Osteocyte (in vitro differentiated cells): ENCODE data around the gene CRYGS. TPM values are rescaled to one million over a fixed set of nuclear protein-coding genes. Genes with fewer than 3 reads are reported as not detected.

Source experiments
- DNase-seq: peaks from one replicate; pipeline ENCODE4 v3.0.0; 2021; ENCODE audit warnings: mixed read lengths; ENCODE audit not compliant: unreplicated experiment; ENCODE audit errors: extremely low spot score
- H3K27ac Mint-ChIP-seq: one replicate; pipeline ENCODE4 v1.8.0; 2021; ENCODE audit warnings: mild to moderate bottlenecking, mixed read lengths; ENCODE audit not compliant: unreplicated experiment
- H3K27me3 Mint-ChIP-seq: one replicate; pipeline ENCODE4 v1.8.0; 2021; ENCODE audit warnings: mixed read lengths; ENCODE audit not compliant: unreplicated experiment
- H3K36me3 Mint-ChIP-seq: one replicate; pipeline ENCODE4 v1.8.0; 2021; ENCODE audit warnings: mixed read lengths; ENCODE audit not compliant: unreplicated experiment
- H3K4me1 Mint-ChIP-seq: one replicate; pipeline ENCODE4 v1.8.0; 2021; ENCODE audit warnings: mixed read lengths; ENCODE audit not compliant: unreplicated experiment
- H3K4me3 Mint-ChIP-seq: one replicate; pipeline ENCODE4 v1.8.0; 2021; ENCODE audit warnings: mild to moderate bottlenecking, moderate library complexity, mixed read lengths; ENCODE audit not compliant: unreplicated experiment
- H3K9me3 Mint-ChIP-seq: one replicate; pipeline ENCODE4 v1.8.0; 2021; ENCODE audit warnings: mixed read lengths; ENCODE audit not compliant: unreplicated experiment
- total RNA-seq: library from RNA; stranded (reverse); gene quantifications from 2 replicates; pipeline ENCODE4 v1.2.1, GENCODE V29; 2021
- TF ChIP-seq, protein P1 (sequence below): fragments of 200-600 bp; sonication (generic); IDR thresholded peaks from 2 replicates; pipeline ENCODE4 v1.5.0; 2021; ENCODE audit warnings: antibody characterized with exemption, mild to moderate bottlenecking, moderate library complexity

Gene CRYGS
- total RNA-seq, 1 donor from 2014 or later = 3.9 TPM

GRCh38 chr3:186517218-186517617 is 27.0 kb downstream of the CRYGS start:
- TF ChIP-seq, protein P1, sequence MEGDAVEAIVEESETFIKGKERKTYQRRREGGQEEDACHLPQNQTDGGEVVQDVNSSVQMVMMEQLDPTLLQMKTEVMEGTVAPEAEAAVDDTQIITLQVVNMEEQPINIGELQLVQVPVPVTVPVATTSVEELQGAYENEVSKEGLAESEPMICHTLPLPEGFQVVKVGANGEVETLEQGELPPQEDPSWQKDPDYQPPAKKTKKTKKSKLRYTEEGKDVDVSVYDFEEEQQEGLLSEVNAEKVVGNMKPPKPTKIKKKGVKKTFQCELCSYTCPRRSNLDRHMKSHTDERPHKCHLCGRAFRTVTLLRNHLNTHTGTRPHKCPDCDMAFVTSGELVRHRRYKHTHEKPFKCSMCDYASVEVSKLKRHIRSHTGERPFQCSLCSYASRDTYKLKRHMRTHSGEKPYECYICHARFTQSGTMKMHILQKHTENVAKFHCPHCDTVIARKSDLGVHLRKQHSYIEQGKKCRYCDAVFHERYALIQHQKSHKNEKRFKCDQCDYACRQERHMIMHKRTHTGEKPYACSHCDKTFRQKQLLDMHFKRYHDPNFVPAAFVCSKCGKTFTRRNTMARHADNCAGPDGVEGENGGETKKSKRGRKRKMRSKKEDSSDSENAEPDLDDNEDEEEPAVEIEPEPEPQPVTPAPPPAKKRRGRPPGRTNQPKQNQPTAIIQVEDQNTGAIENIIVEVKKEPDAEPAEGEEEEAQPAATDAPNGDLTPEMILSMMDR = no peak
- Mint-ChIP-seq H3K9me3 (no peaks in the 10 kb centered on the region), H3K36me3 (no peaks in the 10 kb centered on the region), H3K27me3 (peaks cover 51% of the 10 kb centered on the region), H3K4me3 (no peak overlapping the region), H3K27ac (no peak overlapping the region), H3K4me1 (no peaks in the 10 kb centered on the region)
- DNase-seq = no peak

DNA sequence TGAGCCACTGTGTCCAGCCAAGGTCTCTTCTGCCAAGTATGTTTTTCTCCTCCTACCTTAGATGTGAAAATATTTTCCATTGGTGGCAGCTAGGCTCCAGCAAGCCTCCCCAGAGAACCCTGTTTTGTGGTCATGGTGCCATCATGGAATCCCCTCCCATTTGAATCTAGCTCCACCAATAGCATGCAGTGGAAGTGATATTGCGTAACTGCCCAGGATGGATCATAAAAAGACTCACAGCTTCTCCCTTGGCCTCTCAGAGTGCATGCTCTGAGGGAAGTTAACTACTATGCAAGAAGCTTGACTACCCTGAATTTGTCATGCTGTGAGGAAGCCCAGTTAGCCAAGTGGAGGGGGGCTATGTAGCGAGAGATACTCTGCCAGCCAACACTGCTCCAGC is 27.5 kb downstream of the CRYGS start:
- H3K4me1 Mint-ChIP-seq = no peaks in the 10 kb centered on the region
- no peak for DNase-seq
- TF ChIP-seq, protein P1 = no peak
- peaks cover 54% of the 10 kb centered on the region for H3K27me3 Mint-ChIP-seq
- H3K36me3 Mint-ChIP-seq = no peaks in the 10 kb centered on the region
- H3K4me3 Mint-ChIP-seq = no peak overlapping the region
- no peaks in the 10 kb centered on the region for H3K9me3 Mint-ChIP-seq
- H3K27ac Mint-ChIP-seq = no peak overlapping the region

DNA sequence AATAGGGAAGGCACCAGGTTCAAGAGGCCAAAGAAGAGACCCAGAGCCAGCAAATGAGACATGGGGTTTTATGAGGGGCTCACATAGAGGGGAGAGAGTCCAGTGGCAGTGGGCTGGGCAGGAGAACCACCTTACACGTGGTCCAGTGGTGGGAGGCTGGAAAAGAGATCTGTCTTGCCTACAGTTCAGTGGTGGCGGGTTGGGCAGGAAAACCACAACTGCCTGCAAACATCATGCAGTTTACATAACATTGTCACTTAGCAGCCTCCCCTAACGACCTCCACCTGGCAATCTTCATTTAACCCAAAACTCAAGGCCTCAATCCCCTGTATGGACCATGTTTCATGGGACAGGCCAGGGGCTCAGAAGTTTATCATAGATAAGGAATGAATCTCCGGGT is 29.1 kb downstream of the CRYGS start:
- no peak overlapping the region for H3K27ac Mint-ChIP-seq
- no peak overlapping the region for H3K4me3 Mint-ChIP-seq
- no peaks in the 10 kb centered on the region for H3K9me3 Mint-ChIP-seq
- H3K36me3 Mint-ChIP-seq = no peaks in the 10 kb centered on the region
- DNase-seq = no peak
- TF ChIP-seq, protein P1 = no peak
- peaks cover 62% of the 10 kb centered on the region for H3K27me3 Mint-ChIP-seq
- H3K4me1 Mint-ChIP-seq = no peaks in the 10 kb centered on the region

- Mint-ChIP-seq H3K27me3 (peaks cover 61% of the 10 kb centered on the region), H3K27ac (no peak overlapping the region), H3K4me3 (no peak overlapping the region)
These were observed 29.7 kb downstream of the CRYGS start for GRCh38 chr3:186514296-186515002.

DNA sequence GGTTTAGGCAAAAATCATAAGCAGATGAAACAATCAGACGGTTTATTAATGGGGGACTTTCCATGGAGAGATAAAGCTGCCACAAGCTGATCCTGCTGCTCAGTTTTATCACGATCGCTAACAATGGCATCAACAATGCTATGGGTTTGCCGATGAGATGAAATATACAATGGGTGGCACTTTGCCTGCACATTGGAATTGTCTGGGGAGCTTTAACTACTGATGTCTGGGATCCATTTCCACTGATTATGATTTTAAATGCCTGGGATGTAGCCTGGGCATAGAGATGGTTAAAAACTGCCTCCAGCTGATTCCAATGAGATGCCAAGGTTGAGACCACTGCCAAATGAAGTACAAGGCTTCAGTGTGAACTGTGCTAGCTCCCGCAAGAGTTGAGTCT is 30.8 kb downstream of the CRYGS start:
- Mint-ChIP-seq H3K9me3 (no peaks in the 10 kb centered on the region), H3K27me3 (peaks cover 59% of the 10 kb centered on the region), H3K27ac (no peak overlapping the region), H3K4me3 (no peak overlapping the region), H3K4me1 (no peaks in the 10 kb centered on the region), H3K36me3 (no peaks in the 10 kb centered on the region)
- TF ChIP-seq, protein P1 = no peak
- DNase-seq = no peak

More at GRCh38 chr3:186514296-186515002, 29.7 kb downstream of the CRYGS start:
- Mint-ChIP-seq H3K9me3 (no peaks in the 10 kb centered on the region), H3K4me1 (no peaks in the 10 kb centered on the region), H3K36me3 (no peaks in the 10 kb centered on the region)
- DNase-seq = no peak
- TF ChIP-seq, protein P1 = peak; percentile 22
